Pons (tissue), 1 donor: ENCODE data around the gene EMC8.
"Not testable (repeated sequence)": the region's sequence is repeated elsewhere in the genome, so short reads cannot be mapped to it uniquely, and the experiment has no call there.

ENCODE experiments used
- DNase-seq: peaks from one replicate; pipeline ENCODE4 v3.0.0-alpha.2; 2016; ENCODE audit warnings: low spot score

Gene EMC8

GRCh38 chr16:85812811-85813700 is 13.7 kb upstream of the EMC8 start:
- DNase-seq: no peak

- DNase-seq: no peak
Measured at GRCh38 chr16:85812031-85812807, 12.9 kb upstream of the EMC8 start.

GRCh38 chr16:85810742-85811115 is 11.4 kb upstream of the EMC8 start:
- DNase-seq: no peak

GRCh38 chr16:85810097-85810741 is 10.9 kb upstream of the EMC8 start:
- DNase-seq: no peak

GRCh38 chr16:85809645-85810044 is 10.3 kb upstream of the EMC8 start:
- no peak for DNase-seq

GRCh38 chr16:85808926-85809325 is 9.6 kb upstream of the EMC8 start:
- DNase-seq: no peak

GRCh38 chr16:85808104-85808503 is 8.8 kb upstream of the EMC8 start:
- DNase-seq: not testable (repeated sequence)

- DNase-seq: not testable (repeated sequence)
Measured at GRCh38 chr16:85807340-85807739, 8.0 kb upstream of the EMC8 start.

- DNase-seq: no peak
Measured at GRCh38 chr16:85806539-85806938, 7.2 kb upstream of the EMC8 start.

GRCh38 chr16:85805442-85806045 is 6.2 kb upstream of the EMC8 start:
- DNase-seq: no peak

GRCh38 chr16:85803570-85803969 is 4.2 kb upstream of the EMC8 start:
- DNase-seq: no peak

GRCh38 chr16:85800321-85800669 is 951 bp upstream of the EMC8 start:
- no peak for DNase-seq

GRCh38 chr16:85798901-85799496 is 345 bp downstream of the EMC8 start:
- DNase-seq: no peak

GRCh38 chr16:85798283-85798776 is 1.0 kb downstream of the EMC8 start:
- DNase-seq: no peak

- DNase-seq: no peak
Measured at GRCh38 chr16:85796599-85796998, 2.7 kb downstream of the EMC8 start.

GRCh38 chr16:85796152-85796551 is 3.2 kb downstream of the EMC8 start:
- no peak for DNase-seq

GRCh38 chr16:85794696-85795095 is 4.6 kb downstream of the EMC8 start:
- DNase-seq: no peak

GRCh38 chr16:85793662-85794298 is 5.6 kb downstream of the EMC8 start:
- DNase-seq: peak; percentile 66

GRCh38 chr16:85789773-85790172 is 9.6 kb downstream of the EMC8 start:
- DNase-seq: no peak

GRCh38 chr16:85788819-85789218 is 10.5 kb downstream of the EMC8 start:
- no peak for DNase-seq

- DNase-seq: no peak
Measured at GRCh38 chr16:85785927-85786326, 13.4 kb downstream of the EMC8 start.
